Ishikawa (cell line): ENCODE data around the gene EIF4E1B.

ENCODE experiments used
- CEBPB ChIP-seq: IDR thresholded peaks from 2 replicates; pipeline ENCODE4 v1.6.1; 2012
- CREB1 ChIP-seq: IDR thresholded peaks from 2 replicates; pipeline ENCODE4 v1.6.1; 2012; ENCODE audit warnings: low read depth
- EGR1 ChIP-seq: IDR thresholded peaks from 2 replicates; pipeline ENCODE4 v1.6.1; 2012
- EP300 ChIP-seq: IDR thresholded peaks from 2 replicates; pipeline ENCODE4 v1.6.1; 2012; ENCODE audit warnings: borderline replicate concordance
- FOXM1 ChIP-seq: IDR thresholded peaks from 2 replicates; pipeline ENCODE4 v1.6.1; 2012; ENCODE audit warnings: low read depth, borderline replicate concordance
- NFIC ChIP-seq: IDR thresholded peaks from 2 replicates; pipeline ENCODE4 v1.6.1; 2012
- RAD21 ChIP-seq: IDR thresholded peaks from 2 replicates; pipeline ENCODE4 v1.6.1; 2012; ENCODE audit warnings: low read depth
- TAF1 ChIP-seq: IDR thresholded peaks from 2 replicates; pipeline ENCODE4 v1.6.1; 2012; ENCODE audit warnings: low read depth, mild to moderate bottlenecking
- TCF12 ChIP-seq: IDR thresholded peaks from 2 replicates; pipeline ENCODE4 v1.6.1; 2012; ENCODE audit warnings: low read depth
- TEAD4 ChIP-seq: IDR thresholded peaks from 2 replicates; pipeline ENCODE4 v1.6.1; 2012
- USF1 ChIP-seq: IDR thresholded peaks from 2 replicates; pipeline ENCODE4 v1.6.1; 2012
- YY1 ChIP-seq: IDR thresholded peaks from 2 replicates; pipeline ENCODE4 v1.6.1; 2012; ENCODE audit warnings: low read depth
- ZBTB7A ChIP-seq: IDR thresholded peaks from 2 replicates; pipeline ENCODE4 v1.6.1; 2012; ENCODE audit warnings: low read depth
- TF ChIP-seq, protein P1 (sequence below): IDR thresholded peaks from 2 replicates; pipeline ENCODE4 v1.6.1; 2012
- TF ChIP-seq, protein P2 (sequence below): IDR thresholded peaks from 2 replicates; pipeline ENCODE4 v1.6.1; 2012; ENCODE audit warnings: low read depth, mild to moderate bottlenecking

The EIF4E1B gene

DNA sequence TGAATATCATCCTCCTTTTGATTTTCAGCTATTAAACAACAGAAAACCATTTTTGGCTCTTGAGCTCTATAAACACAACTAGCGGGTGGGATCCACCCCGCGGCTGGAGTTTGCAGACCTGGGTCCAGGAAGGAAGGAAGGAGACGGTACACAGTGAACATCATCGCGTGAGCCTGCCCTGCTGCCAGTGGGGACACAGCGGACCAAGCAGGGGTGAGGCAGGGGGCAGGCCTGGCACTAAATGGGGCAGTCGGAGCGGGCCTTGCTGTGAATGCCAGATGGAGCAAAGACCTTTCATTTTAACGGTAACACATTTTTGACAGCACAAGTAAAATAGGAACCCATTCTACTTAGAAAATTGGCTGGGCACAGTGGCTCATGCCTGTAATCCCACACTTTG, 31.2 kb downstream of the EIF4E1B start:
- TF ChIP-seq TCF12 (no peak), ZBTB7A (no peak), EGR1 (no peak), USF1 (no peak), NFIC (no peak), TAF1 (no peak), CREB1 (no peak), YY1 (no peak)
- TF ChIP-seq, protein P1, sequence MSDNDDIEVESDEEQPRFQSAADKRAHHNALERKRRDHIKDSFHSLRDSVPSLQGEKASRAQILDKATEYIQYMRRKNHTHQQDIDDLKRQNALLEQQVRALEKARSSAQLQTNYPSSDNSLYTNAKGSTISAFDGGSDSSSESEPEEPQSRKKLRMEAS = no peak

DNA sequence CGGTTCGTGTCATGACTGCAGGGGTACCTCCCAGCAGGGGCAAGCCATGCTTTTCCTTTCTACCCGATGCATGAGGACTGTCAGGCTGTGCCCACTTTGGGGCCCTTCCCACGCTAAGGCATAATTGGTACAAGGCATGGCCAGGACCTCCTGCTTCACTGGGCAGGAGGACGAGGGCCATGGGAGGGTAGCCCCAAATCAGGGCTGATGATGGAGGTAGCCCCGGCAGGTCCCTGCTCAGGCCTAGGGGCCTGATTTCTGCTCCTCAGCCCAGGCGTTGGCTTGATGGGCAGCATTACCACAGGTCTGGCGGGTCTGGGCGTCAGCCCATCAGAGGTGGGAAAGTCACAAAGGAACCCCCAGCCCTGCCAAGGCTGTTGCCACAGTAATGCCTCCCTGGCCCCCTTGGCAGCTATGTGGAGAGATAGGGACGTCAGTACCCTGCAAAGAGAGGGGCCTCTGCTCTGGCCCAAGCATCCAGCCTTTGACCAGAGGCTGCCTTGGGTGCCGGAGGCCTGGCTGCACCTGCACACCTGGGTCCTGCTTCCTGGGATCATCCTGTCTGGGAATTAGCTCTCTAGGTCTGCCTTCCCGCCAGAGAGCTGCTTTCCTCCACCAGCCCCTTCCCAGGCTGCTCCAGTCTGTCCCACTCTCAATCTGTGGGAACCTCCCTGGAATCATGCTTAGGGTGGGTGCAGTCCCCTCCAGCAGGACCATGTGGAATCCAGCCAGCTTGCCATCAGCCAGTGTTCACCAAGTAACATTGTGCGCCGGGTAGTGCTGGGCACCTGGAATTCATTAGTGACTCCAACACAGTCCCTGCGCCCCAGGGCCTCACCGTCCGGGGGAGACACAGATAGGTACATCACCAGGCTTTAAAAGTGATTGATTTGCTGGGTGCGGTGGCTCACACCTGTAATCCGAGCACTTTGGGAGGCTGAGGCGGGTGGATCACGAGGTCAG, 32.2 kb downstream of the EIF4E1B start:
- TF ChIP-seq, protein P1 = no peak
- TF ChIP-seq FOXM1 (no peak), NFIC (no peak), RAD21 (no peak), CREB1 (no peak)

DNA sequence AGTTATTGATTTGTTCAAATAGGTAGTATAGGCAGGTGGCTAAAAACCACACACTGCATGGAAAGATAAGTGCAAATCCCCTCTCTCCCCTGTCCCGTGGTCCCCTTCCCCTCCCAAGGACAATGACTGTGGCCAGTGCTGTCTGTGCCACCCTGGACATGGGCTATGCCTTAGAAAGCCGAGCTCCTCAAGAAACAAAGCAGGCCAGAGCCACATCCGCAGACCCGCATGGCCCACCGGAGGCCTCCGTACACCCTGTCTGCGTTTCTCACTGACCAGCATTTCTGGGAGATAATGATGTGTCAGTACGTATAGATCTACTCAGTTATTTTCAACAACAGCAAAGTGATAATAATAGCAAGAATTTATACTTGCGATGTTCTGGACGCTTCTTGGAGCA, 33.1 kb downstream of the EIF4E1B start:
- no peak for TF ChIP-seq EGR1
- TF ChIP-seq, protein P1 = no peak
- TF ChIP-seq RAD21 = no peak
- no peak for TF ChIP-seq USF1
- no peak for TF ChIP-seq YY1
- TF ChIP-seq TCF12 = no peak
- no peak for TF ChIP-seq TAF1
- TF ChIP-seq CEBPB = no peak
- no peak for TF ChIP-seq EP300
- no peak for TF ChIP-seq TEAD4
- no peak for TF ChIP-seq NFIC
- TF ChIP-seq, protein P2, sequence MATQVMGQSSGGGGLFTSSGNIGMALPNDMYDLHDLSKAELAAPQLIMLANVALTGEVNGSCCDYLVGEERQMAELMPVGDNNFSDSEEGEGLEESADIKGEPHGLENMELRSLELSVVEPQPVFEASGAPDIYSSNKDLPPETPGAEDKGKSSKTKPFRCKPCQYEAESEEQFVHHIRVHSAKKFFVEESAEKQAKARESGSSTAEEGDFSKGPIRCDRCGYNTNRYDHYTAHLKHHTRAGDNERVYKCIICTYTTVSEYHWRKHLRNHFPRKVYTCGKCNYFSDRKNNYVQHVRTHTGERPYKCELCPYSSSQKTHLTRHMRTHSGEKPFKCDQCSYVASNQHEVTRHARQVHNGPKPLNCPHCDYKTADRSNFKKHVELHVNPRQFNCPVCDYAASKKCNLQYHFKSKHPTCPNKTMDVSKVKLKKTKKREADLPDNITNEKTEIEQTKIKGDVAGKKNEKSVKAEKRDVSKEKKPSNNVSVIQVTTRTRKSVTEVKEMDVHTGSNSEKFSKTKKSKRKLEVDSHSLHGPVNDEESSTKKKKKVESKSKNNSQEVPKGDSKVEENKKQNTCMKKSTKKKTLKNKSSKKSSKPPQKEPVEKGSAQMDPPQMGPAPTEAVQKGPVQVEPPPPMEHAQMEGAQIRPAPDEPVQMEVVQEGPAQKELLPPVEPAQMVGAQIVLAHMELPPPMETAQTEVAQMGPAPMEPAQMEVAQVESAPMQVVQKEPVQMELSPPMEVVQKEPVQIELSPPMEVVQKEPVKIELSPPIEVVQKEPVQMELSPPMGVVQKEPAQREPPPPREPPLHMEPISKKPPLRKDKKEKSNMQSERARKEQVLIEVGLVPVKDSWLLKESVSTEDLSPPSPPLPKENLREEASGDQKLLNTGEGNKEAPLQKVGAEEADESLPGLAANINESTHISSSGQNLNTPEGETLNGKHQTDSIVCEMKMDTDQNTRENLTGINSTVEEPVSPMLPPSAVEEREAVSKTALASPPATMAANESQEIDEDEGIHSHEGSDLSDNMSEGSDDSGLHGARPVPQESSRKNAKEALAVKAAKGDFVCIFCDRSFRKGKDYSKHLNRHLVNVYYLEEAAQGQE = no peak
- TF ChIP-seq ZBTB7A = no peak
- TF ChIP-seq FOXM1 = no peak
- TF ChIP-seq CREB1 = no peak

GRCh38 chr5:176664479-176664878, 34.0 kb downstream of the EIF4E1B start:
- TF ChIP-seq EGR1 (no peak), FOXM1 (no peak), USF1 (no peak), TEAD4 (no peak), CEBPB (no peak), ZBTB7A (no peak), EP300 (no peak), TCF12 (no peak), YY1 (no peak), RAD21 (no peak)
- TF ChIP-seq, protein P2 = no peak
- TF ChIP-seq, protein P1 = no peak

- no peak for TF ChIP-seq TCF12
- TF ChIP-seq, protein P1 = no peak
- no peak for TF ChIP-seq EGR1
- TF ChIP-seq RAD21 = no peak
- TF ChIP-seq FOXM1 = no peak
- no peak for TF ChIP-seq CREB1
- no peak for TF ChIP-seq YY1
- TF ChIP-seq TAF1 = no peak
- TF ChIP-seq TEAD4 = no peak
- TF ChIP-seq NFIC = no peak
- TF ChIP-seq, protein P2 = no peak
- TF ChIP-seq ZBTB7A = no peak
- TF ChIP-seq CEBPB = no peak
- TF ChIP-seq EP300 = no peak
- TF ChIP-seq USF1 = no peak
Measured at GRCh38 chr5:176664886-176665285, 34.4 kb downstream of the EIF4E1B start.
